GM12872 (cell line): Measurements from ENCODE around the gene CHST3.

Source experiments
- TF ChIP-seq, protein P1 (sequence below): IDR thresholded peaks from 3 replicates; pipeline ENCODE4 v1.5.1; 2011; ENCODE audit warnings: low read depth, mild to moderate bottlenecking, low read length, moderate library complexity; ENCODE audit not compliant: insufficient read depth

Gene CHST3

DNA sequence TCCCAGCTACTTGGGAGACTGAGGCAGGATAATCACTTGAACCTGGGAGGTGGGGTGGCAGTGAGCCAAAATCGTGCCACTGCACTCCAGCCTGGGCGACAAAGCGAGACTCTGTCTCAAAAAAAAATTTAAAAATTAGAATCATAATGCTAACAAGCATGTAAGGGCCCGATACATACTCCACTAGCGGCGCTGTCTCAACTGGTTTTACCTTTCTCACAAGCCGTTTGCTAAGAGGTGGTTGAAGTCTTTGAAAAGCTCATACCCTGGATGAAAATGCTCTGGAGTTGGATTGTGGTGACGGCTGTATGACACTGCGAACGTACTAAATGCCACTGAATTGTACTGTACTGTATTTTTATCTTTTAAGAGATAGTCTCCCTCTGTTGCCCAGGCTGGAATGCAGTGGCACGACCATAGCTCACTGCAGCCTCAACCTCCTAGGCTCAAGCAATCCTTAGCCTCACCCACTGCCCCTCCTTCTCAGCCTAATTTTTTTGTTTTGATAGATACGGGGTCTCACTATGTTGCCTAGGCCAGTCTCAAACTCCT lies 94.2 kb downstream of the CHST3 start:
- TF ChIP-seq, protein P1, sequence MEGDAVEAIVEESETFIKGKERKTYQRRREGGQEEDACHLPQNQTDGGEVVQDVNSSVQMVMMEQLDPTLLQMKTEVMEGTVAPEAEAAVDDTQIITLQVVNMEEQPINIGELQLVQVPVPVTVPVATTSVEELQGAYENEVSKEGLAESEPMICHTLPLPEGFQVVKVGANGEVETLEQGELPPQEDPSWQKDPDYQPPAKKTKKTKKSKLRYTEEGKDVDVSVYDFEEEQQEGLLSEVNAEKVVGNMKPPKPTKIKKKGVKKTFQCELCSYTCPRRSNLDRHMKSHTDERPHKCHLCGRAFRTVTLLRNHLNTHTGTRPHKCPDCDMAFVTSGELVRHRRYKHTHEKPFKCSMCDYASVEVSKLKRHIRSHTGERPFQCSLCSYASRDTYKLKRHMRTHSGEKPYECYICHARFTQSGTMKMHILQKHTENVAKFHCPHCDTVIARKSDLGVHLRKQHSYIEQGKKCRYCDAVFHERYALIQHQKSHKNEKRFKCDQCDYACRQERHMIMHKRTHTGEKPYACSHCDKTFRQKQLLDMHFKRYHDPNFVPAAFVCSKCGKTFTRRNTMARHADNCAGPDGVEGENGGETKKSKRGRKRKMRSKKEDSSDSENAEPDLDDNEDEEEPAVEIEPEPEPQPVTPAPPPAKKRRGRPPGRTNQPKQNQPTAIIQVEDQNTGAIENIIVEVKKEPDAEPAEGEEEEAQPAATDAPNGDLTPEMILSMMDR, result no peak

DNA sequence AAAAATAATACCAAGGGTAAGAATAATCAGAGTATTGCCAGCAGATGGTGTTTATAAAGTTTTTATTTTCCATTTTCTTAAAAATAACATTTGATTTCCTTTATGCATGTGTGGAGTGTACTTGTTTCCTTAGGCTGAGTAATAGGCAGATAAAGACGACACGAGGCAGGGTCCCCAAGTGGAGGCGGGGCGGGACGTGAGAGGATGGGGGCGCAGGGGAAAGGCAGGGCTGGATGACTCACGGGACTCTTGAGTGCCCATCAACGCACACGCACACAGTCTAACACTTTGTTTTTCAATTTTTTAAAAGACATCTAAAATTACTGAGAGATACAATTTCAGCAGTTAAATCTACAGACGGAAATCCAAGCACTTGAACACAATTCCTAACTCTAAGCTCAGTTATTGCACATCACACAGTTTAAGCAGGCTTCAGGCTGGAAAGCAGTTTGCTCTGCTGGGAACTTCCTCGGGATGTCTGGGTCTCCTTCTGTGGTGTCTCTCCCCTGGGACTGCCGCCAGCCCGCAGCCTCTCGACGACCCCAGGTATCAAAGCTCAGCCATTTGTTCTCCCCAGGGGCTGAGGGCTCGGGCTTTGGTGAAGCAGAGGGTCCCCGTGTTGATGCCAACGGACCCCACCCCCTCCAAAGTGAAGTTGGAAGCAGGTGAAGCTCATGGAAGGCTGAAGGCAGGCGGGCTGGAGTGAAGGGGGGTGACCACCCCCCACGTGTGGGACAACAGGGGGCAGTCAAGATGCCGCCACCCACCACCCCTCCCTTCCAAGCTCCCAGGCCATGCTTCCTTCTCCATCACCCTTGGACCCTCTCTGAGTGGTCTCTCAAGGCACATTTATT lies 95.0 kb downstream of the CHST3 start:
- TF ChIP-seq, protein P1, result no peak

DNA sequence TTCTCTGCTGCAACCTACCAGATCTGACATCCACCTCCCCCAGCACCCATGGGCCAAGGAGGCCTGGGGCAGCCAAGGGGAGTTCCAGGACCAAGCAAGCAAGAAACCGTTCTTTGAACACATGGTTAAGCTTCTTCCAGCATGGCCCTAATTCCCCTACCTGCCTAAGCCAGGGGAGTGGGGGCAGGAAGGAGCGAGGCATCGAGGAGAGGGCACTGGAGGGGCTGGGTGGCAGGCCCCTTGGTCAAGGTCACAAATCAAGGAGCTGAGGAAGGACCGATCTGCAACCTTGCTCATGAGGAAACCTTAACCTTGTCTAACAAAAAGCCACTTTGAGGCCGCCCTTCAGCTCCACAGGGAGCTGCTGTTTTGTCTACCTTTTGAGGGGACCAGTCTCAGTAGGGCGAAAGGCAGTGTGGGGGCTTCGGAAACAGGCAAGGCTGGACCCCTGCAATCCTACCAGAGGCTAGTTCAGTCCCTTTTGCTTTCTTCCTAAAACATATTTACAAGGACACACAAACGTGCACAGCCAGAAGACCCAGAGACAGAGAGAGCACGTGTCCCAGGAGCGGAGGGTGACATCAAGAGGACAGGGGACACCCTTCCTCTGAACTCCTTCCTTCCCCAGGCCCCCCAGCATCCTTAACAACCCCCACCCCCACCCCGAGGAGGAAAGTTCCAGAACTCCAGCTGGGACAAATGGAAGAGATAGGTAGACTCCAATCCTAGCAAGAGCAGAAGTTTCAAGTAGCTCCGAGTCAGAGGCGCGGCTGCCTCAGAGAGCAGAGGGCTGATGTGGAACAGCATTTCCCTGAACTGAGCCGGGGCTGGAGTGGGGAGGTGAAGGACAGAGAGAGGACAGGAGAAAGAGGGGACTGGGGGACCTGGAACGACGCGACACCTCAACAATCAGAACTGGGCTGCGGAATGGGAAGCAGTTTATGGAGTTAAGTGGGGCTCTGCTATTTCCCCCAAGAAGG lies 95.9 kb downstream of the CHST3 start:
- TF ChIP-seq, protein P1, result no peak

DNA sequence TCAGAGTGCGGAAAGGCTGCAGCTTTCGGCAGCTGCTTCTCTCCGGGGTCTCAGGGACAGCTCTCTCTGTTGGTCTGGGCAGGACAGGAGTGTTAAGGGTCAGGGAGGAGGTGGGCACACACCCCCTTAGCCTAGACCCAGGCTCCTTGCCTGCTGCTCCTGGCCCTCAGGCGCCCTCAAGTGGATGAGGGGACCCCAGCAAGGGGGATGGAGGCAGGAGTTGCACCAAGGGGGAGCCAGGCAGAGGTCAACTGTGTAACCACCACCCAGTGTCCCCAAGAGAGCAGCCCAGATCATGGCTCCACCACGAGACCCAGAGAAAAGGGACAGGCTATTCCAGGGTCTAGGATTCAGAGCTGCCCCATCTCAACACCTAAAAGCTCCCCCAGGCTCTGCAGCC lies 97.3 kb downstream of the CHST3 start:
- TF ChIP-seq, protein P1, result peak; percentile 56

DNA sequence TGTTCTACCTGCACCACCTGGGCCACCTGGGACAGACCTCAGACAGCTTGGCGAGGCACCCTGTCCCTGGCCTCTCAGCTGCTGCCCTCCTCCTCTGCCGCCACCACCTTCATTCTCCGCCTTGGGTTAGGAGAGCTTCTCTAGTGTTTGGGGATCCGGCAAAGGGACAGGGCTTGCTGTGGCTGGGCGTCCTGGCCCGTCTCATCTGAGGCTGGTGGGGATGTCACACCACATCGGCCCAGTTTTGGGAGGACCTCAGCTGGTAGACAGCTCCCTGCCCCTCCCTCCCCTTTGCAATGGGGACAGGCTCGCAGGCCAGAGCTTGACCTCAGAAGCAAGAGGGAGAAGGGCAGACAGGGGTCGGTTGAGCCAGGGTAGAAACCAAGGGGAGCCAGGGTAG lies 97.7 kb downstream of the CHST3 start:
- TF ChIP-seq, protein P1, result no peak

DNA sequence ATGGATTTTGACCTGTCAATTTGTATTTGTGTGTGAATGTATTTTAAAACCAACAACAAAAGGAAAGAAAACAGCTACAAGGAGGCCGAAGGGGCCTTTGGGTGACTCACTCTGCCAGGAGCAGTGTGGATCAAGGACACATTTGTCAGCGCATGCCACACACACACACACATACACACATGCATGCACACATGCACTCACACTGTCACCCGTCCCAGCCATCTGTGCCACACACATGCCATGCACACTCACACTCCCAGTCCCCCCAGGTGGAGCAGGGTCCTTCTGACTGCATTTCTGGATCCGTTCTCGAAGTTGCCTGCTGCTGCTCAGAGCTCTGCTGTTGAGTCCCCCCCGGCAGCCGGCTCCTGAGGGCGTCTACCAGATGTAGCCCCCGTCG lies 98.2 kb downstream of the CHST3 start:
- TF ChIP-seq, protein P1, result no peak
